ENCODE data around the gene C16orf86. TPM values are rescaled to one million over a fixed set of nuclear protein-coding genes. Genes with fewer than 3 reads are reported as not detected.

C16orf86 gene
- total RNA-seq, 4 donors from 2014 or later: 0.98 to 14.5 (median 10.7) TPM

DNA sequence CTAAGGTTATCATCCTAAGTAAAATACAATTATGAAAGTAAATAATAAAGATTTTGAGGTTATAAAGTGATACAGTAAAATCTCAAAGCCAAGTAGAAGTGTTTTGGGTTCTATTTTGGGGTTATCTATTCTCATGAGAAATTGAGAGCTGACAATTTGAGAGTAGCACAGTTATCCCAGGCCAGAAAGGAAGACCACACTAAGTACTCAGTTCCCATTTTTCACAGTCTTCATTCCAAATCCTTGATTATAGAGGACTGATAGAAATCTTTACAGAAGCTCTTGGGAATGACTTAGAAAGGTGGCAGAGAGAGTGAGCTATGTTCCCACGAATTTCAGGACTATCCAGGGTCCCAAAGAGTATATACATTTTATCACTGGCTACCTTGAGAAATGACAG, 47.9 kb downstream of the C16orf86 start:
- TF ChIP-seq, protein P1, sequence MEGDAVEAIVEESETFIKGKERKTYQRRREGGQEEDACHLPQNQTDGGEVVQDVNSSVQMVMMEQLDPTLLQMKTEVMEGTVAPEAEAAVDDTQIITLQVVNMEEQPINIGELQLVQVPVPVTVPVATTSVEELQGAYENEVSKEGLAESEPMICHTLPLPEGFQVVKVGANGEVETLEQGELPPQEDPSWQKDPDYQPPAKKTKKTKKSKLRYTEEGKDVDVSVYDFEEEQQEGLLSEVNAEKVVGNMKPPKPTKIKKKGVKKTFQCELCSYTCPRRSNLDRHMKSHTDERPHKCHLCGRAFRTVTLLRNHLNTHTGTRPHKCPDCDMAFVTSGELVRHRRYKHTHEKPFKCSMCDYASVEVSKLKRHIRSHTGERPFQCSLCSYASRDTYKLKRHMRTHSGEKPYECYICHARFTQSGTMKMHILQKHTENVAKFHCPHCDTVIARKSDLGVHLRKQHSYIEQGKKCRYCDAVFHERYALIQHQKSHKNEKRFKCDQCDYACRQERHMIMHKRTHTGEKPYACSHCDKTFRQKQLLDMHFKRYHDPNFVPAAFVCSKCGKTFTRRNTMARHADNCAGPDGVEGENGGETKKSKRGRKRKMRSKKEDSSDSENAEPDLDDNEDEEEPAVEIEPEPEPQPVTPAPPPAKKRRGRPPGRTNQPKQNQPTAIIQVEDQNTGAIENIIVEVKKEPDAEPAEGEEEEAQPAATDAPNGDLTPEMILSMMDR (IDR thresholded peaks at IDR 0.05; ENCODE audit: low read depth): no peak

DNA sequence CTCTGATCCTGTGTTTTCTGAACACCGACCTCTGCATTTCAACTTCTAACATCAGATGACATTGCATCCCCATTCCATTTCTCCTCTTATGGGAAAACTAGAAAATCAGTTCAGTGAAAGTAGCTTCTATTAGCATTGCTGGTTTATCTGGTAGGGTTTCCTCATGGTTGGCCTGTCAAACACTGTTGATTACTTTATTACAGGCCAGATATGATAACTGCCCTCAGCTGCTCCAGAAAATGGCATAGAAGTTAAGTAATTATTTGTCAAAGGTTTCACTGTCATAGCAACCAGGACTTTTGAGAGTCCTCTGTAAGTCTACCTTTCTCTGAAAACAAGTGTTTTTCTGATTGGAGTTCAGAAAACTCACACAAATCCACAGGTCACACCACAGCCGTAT, 49.5 kb downstream of the C16orf86 start:
- TF ChIP-seq, protein P1 (IDR thresholded peaks at IDR 0.05; ENCODE audit: low read depth): no peak

Other genes starting within 250 kb of the C16orf86 start
- 1 to 10 TPM in 1 of 4 donors, under 1 TPM in 2, not detected in 1; 0.22 to 1.3 (median 0.51) TPM for gene HSD11B2, start 235.7 kb upstream of the C16orf86 start, total RNA-seq
- gene ATP6V0D1, start 185.7 kb upstream of the C16orf86 start, total RNA-seq: 100 to 1,000 TPM in 1 of 4 donors, 10 to 100 TPM in 3; 66.4 to 169 (median 82.9) TPM
- gene AGRP, start 183.3 kb upstream of the C16orf86 start, total RNA-seq: not detected
- 10 to 100 TPM; 34.8 to 60.2 (median 46.7) TPM for gene RIPOR1, start 138.0 kb upstream of the C16orf86 start, total RNA-seq
- gene CTCF, start 104.3 kb upstream of the C16orf86 start, total RNA-seq: 10 to 100 TPM; 22.9 to 43.7 (median 29.3) TPM
- gene CARMIL2, start 21.7 kb upstream of the C16orf86 start, total RNA-seq: 1 to 10 TPM in 1 of 4 donors, under 1 TPM in 2, not detected in 1; 0.38 to 2.0 (median 0.44) TPM
- 10 to 100 TPM in 3 of 4 donors, 1 to 10 TPM in 1; 8.0 to 19.2 (median 14.9) TPM for gene ACD, start 6.6 kb upstream of the C16orf86 start, total RNA-seq
- gene PARD6A, start 5.9 kb upstream of the C16orf86 start, total RNA-seq: 1 to 10 TPM; 2.8 to 5.4 (median 4.8) TPM
- 10 to 100 TPM in 3 of 4 donors, 1 to 10 TPM in 1; 6.2 to 17.6 (median 16.0) TPM for gene ENKD1, start 64 bp upstream of the C16orf86 start, total RNA-seq
- 10 to 100 TPM in 3 of 4 donors, 1 to 10 TPM in 1; 9.1 to 21.1 (median 13.6) TPM for gene GFOD2, start 52.5 kb downstream of the C16orf86 start, total RNA-seq
- 10 to 100 TPM in 1 of 4 donors, 1 to 10 TPM in 3; 8.1 to 11.7 (median 9.3) TPM for gene RANBP10, start 139.7 kb downstream of the C16orf86 start, total RNA-seq
- 1 to 10 TPM in 2 of 4 donors, under 1 TPM in 1, not detected in 1; 0.88 to 1.5 (median 1.0) TPM for gene TSNAXIP1, start 140.1 kb downstream of the C16orf86 start, total RNA-seq
- 10 to 100 TPM; 21.2 to 36.9 (median 34.0) TPM for gene THAP11, start 175.5 kb downstream of the C16orf86 start, total RNA-seq
- 10 to 100 TPM; 56.5 to 98.2 (median 75.4) TPM for gene NUTF2, start 180.1 kb downstream of the C16orf86 start, total RNA-seq
- 10 to 100 TPM; 22.8 to 48.0 (median 30.8) TPM for gene CENPT, start 180.9 kb downstream of the C16orf86 start, total RNA-seq
- 10 to 100 TPM; 21.0 to 47.5 (median 28.3) TPM for gene EDC4, start 206.2 kb downstream of the C16orf86 start, total RNA-seq
- 1 to 10 TPM in 3 of 4 donors, not detected in 1; 1.3 to 7.2 (median 2.5) TPM for gene NRN1L, start 218.1 kb downstream of the C16orf86 start, total RNA-seq
- 10 to 100 TPM in 2 of 4 donors, 1 to 10 TPM in 2; 7.0 to 28.4 (median 10.9) TPM for gene PSKH1, start 226.4 kb downstream of the C16orf86 start, total RNA-seq

All from subcutaneous adipose tissue (tissue), 4 donors.